Large intestine (tissue), 3 donors: ENCODE results near the gene ULK4. TPM values are rescaled to one million over a fixed set of nuclear protein-coding genes. Genes with fewer than 3 reads are reported as not detected.
"Not testable (repeated sequence)": the region's sequence is repeated elsewhere in the genome, so short reads cannot be mapped to it uniquely, and the experiment has no call there.

Experiments used
- DNase-seq, 2 donors: peaks; one replicate each; pipeline versions ENCODE4 v3.0.0 to v3.0.0-alpha.2; 2013
- H3K27ac ChIP-seq: one replicate; pipeline ENCODE4 v1.5.1; 2013; ENCODE audit warnings: low read length
- H3K27me3 ChIP-seq: 2 replicates; pipeline ENCODE4 v1.6.1; 2013; ENCODE audit warnings: low read length; ENCODE audit not compliant: control insufficient read depth, insufficient read depth
- H3K36me3 ChIP-seq: 2 replicates; pipeline ENCODE4 v1.6.1; 2013; ENCODE audit warnings: low read length; ENCODE audit not compliant: control insufficient read depth, insufficient read depth
- H3K4me1 ChIP-seq: one replicate; pipeline ENCODE4 v1.6.1; 2013; ENCODE audit warnings: low read length; ENCODE audit not compliant: control insufficient read depth, insufficient read depth
- H3K4me3 ChIP-seq: one replicate; pipeline ENCODE4 v1.5.1; 2013; ENCODE audit warnings: low read length
- H3K9me3 ChIP-seq: one replicate; pipeline ENCODE4 v1.6.1; 2013; ENCODE audit warnings: mild to moderate bottlenecking, low read depth, low read length, moderate library complexity; ENCODE audit not compliant: control insufficient read depth
- WGBS: methylation state at CpG from one replicate; pipeline ENCODE4 v1.1.5; 2013; ENCODE audit warnings: low lambda C conversion rate; ENCODE audit not compliant: insufficient coverage; 5-methylcytosine and 5-hydroxymethylcytosine counted together
- polyA plus RNA-seq: library from polyadenylated mRNA; unstranded; fragments of 120-200 nt; gene quantifications from one replicate; pipeline ENCODE4 v1.2.1, GENCODE V29; 2013

The ULK4 gene
- polyA plus RNA-seq, 1 donor = 2.1 TPM

DNA sequence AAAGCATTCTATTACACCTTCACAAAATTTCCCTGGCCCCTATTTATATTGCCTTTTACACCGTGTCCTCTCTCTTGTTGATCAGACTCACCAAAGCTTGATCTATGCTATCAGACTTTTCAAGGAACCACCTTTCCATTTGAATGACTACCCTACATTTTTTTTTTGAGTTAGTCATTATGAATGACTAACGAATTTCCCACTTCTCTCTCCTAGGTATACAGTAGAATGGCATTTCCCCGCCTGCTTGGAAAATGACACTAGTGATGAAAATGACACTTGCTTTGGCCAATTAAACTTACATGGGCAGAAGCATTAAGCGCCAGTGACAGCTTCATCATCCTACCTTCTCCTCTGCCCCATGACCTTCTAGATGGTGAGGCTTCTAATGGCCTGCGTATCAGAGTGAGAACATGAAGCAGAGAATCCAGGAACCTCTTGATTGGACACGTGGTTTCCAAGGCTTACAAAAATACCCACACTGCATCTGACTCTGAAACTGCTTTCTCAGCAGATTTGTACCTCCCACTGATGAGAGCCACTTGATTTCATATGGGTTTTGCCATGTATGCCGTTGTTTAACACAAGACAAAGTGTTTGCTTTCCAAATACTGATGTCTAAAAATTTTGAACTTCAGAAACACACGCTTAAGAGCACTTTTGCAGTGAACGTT lies 392.1 kb downstream of the ULK4 start:
- 87% methylated on average over 3 of the region's 9 CpGs for WGBS
- no peaks in the 10 kb centered on the region for H3K27me3 ChIP-seq

GRCh38 chr3:41565948-41566514 lies 395.9 kb downstream of the ULK4 start:
- no CpG with 5 or more reads among the region's 3 CpGs for WGBS
- no peak for DNase-seq
- H3K9me3 ChIP-seq = no peaks in the 10 kb centered on the region
- no peaks in the 10 kb centered on the region for H3K4me1 ChIP-seq
- H3K27ac ChIP-seq = no peak overlapping the region
- no peaks in the 10 kb centered on the region for H3K27me3 ChIP-seq
- no peaks in the 10 kb centered on the region for H3K36me3 ChIP-seq
- H3K4me3 ChIP-seq = no peak overlapping the region

More for the DNA sequence above, 392.1 kb downstream of the ULK4 start:
- no peak overlapping the region for H3K4me3 ChIP-seq
- DNase-seq = no peak
- no peak overlapping the region for H3K27ac ChIP-seq
- no peaks in the 10 kb centered on the region for H3K9me3 ChIP-seq
- no peaks in the 10 kb centered on the region for H3K36me3 ChIP-seq
- no peaks in the 10 kb centered on the region for H3K4me1 ChIP-seq

DNA sequence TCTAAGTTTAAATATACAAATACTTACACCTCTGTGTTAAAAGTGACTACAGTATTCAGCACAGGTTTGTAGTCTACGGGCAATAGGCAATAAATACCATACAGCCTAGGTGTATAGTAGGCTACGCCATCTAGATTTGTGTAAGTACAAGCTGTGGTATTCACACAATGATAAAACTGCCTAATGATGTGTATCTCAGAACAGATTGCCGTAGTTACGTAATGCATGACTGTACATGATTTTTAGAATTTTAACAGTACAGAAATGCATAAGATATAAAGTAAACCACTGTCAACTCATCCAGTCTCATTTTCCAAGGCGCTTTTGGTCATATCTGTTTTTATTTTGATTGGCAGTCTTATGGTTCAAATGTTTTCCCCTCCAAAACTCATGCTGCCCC lies 396.9 kb downstream of the ULK4 start:
- Histone ChIP-seq H3K27me3 (no peaks in the 10 kb centered on the region), H3K9me3 (no peaks in the 10 kb centered on the region), H3K4me3 (no peak overlapping the region), H3K36me3 (no peaks in the 10 kb centered on the region), H3K27ac (no peak overlapping the region), H3K4me1 (no peaks in the 10 kb centered on the region)
- 100% methylated on average over 2 of the region's 5 CpGs for WGBS
- no peak for DNase-seq

GRCh38 chr3:41556245-41556644 lies 405.7 kb downstream of the ULK4 start:
- H3K27me3 ChIP-seq, H3K9me3 ChIP-seq, H3K27ac ChIP-seq, H3K4me1 ChIP-seq, H3K36me3 ChIP-seq, H3K4me3 ChIP-seq, DNase-seq: not testable (repeated sequence)
- no CpG with 5 or more reads among the region's 5 CpGs for WGBS

DNA sequence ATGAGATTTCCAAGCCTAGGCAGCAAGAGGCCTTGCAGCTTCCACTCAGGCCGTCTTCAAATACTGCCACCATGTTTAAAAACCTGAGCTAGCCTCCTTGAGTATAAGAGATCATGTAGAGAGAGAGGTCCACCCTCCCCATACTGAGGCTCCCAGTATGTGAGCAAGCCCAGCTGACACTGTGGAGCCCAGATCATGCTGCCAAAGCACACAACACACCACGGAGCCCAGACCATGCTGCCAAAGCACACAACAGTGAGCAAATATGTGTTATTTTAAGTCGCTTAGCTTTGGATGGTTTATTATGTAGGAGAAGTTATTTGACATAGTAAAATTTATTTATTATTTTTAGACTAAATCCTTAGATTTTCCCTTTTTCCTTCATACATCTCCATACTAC lies 428.9 kb downstream of the ULK4 start:
- H3K27ac ChIP-seq = no peak overlapping the region
- no peaks in the 10 kb centered on the region for H3K27me3 ChIP-seq
- no peaks in the 10 kb centered on the region for H3K36me3 ChIP-seq
- no peak overlapping the region for H3K4me3 ChIP-seq
- H3K4me1 ChIP-seq = peaks cover 3% of the 10 kb centered on the region
- 100% methylated on average over 1 of the region's 3 CpGs for WGBS
- DNase-seq = no peak
- no peaks in the 10 kb centered on the region for H3K9me3 ChIP-seq

- DNase-seq = no peak
- H3K27me3 ChIP-seq = no peaks in the 10 kb centered on the region
- no CpG with 5 or more reads among the region's 5 CpGs for WGBS
- no peaks in the 10 kb centered on the region for H3K36me3 ChIP-seq
- peaks cover 5% of the 10 kb centered on the region for H3K4me1 ChIP-seq
- no peak overlapping the region for H3K27ac ChIP-seq
- no peak overlapping the region for H3K4me3 ChIP-seq
- H3K9me3 ChIP-seq = no peaks in the 10 kb centered on the region
These were observed 434.8 kb downstream of the ULK4 start for GRCh38 chr3:41526995-41527573.

- WGBS = 50% methylated on average over 1 of the region's 6 CpGs
- H3K4me1 ChIP-seq = peaks cover 5% of the 10 kb centered on the region
- no peaks in the 10 kb centered on the region for H3K9me3 ChIP-seq
- no peaks in the 10 kb centered on the region for H3K27me3 ChIP-seq
- peak; percentile 70 to 84 for DNase-seq
- H3K4me3 ChIP-seq = no peak overlapping the region
- H3K36me3 ChIP-seq = no peaks in the 10 kb centered on the region
- H3K27ac ChIP-seq = no peak overlapping the region
These were observed 436.4 kb downstream of the ULK4 start for GRCh38 chr3:41525303-41526064.

- WGBS = no CpG with 5 or more reads among the region's 1 CpG
- Histone ChIP-seq H3K4me1 (peaks cover 5% of the 10 kb centered on the region), H3K27ac (no peak overlapping the region), H3K4me3 (no peak overlapping the region), H3K27me3 (no peaks in the 10 kb centered on the region), H3K36me3 (no peaks in the 10 kb centered on the region), H3K9me3 (no peaks in the 10 kb centered on the region)
- no peak for DNase-seq
These were observed 438.0 kb downstream of the ULK4 start for GRCh38 chr3:41523897-41524296.

DNA sequence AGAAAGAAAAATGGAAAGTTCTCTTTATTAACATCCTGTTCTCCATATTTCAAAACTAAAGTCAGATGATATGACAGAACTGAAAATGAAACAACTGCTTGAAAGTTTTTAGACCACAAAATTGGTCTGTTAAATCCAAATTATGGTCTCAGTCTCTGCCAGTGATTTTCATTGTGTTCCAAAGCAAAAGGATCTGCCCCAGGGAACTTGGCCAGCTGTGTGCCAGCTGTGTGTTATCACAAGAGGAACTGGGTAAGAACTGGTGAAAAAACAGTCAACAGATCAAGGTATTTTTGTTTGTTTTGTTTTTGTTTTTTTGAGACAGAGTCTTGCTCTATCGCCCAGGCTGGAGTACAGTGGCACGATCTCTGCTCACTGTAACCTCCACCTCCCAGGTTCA lies 439.3 kb downstream of the ULK4 start:
- Histone ChIP-seq H3K9me3 (no peaks in the 10 kb centered on the region), H3K27me3 (no peaks in the 10 kb centered on the region), H3K27ac (no peak overlapping the region), H3K4me3 (no peak overlapping the region), H3K4me1 (peaks cover 5% of the 10 kb centered on the region), H3K36me3 (no peaks in the 10 kb centered on the region)
- WGBS = no CpG with 5 or more reads among the region's 2 CpGs
- DNase-seq = no peak

DNA sequence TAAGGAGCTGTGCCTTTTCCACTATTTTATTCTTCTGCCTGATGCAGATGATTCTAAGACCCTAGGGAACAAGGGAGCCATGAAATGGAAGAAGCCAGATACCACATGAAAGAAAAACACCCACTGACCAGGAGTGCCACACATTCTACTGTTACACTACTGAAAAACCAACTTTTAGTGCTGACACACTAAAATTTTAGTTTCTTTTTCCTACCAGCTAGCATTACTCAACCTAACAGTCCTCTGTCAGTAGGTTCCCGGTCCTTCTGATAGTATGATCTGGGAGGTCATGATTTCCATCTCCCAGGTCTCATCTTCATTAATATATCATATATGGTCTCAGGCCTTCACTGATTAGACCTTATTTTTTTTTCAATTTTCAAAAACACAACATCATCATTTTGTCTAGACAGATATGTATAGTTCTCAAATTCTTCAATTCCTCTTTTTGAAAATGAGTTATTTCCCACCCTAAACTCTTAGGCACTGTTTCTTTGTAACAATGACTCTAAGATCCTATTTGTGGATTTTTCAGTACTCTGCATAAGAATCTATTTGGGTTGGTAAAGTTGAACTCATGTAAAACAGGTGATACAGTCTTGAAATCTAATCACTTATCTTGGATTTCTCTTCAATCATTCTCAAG lies 440.8 kb downstream of the ULK4 start:
- no peak overlapping the region for H3K4me3 ChIP-seq
- no peaks in the 10 kb centered on the region for H3K27me3 ChIP-seq
- H3K36me3 ChIP-seq = no peaks in the 10 kb centered on the region
- H3K9me3 ChIP-seq = no peaks in the 10 kb centered on the region
- no peak overlapping the region for H3K27ac ChIP-seq
- DNase-seq = no peak
- 100% methylated on average over 1 of the region's 1 CpG for WGBS
- peaks cover 5% of the 10 kb centered on the region for H3K4me1 ChIP-seq
